Prostate gland (tissue), 2 donors: ENCODE data around the gene SNRK.

ENCODE experiments used
- CTCF ChIP-seq, 4 experiments: fragments of 200-600 bp in 2 of 4; fragments of 450-650 bp in 2 of 4; sonication (generic) in 2 of 4; IDR thresholded peaks; 1 replicate in 3 of 4; 2 replicates in 1 of 4; pipeline ENCODE4 v1.5.1; 2016 to 2019; ENCODE audit warnings: antibody characterized with exemption in 4 of 4, mild to moderate bottlenecking in 2 of 4, moderate library complexity in 2 of 4
- POLR2A ChIP-seq: fragments of 450-650 bp; IDR thresholded peaks from one replicate; pipeline ENCODE4 v1.6.1; 2016; ENCODE audit warnings: antibody characterized with exemption, mild to moderate bottlenecking

GRCh38 chr3:43371494-43371893, 85.2 kb downstream of the SNRK start:
- TF ChIP-seq CTCF (IDR thresholded peaks at IDR 0.05) (no peak), POLR2A (no peak)
